Renal pelvis (tissue), 12 donors: ENCODE results near the gene SSC5D. TPM values are rescaled to one million over a fixed set of nuclear protein-coding genes. Genes with fewer than 3 reads are reported as not detected.
A peak's percentile ranks its signal among the peaks of the same experiment; 100 is the strongest.
"Not testable (repeated sequence)": the region's sequence is repeated elsewhere in the genome, so short reads cannot be mapped to it uniquely, and the experiment has no call there.

Source experiments
- DNase-seq: peaks from one replicate; pipeline ENCODE4 v3.0.0-alpha.2; 2013
- long read RNA-seq, 16 experiments: transcript quantifications; one replicate each; lab custom pipeline, GENCODE V29; 2026
- polyA plus RNA-seq, 3 donors: library from polyadenylated mRNA; unstranded; fragments of 120-200 nt; gene quantifications; one replicate each; pipeline ENCODE4 v1.2.1, GENCODE V29; 2013; ENCODE audit not compliant: insufficient read length in 3 of 3

The SSC5D gene
- polyA plus RNA-seq: 1 to 10 TPM; 1.6 to 4.1 (median 2.1) TPM
- long read RNA-seq, donor 1: 0 reads
- long read RNA-seq, donor 2: 0 reads
- long read RNA-seq, donor 3, partial matches to known transcripts: 0 of 1 reads
- long read RNA-seq, donor 3, other reads (novel, unspliced or antisense): 0 of 1 reads
- long read RNA-seq, donor 4: 0 reads
- long read RNA-seq, donor 5: 0 reads
- long read RNA-seq, donor 6: 0 reads
- long read RNA-seq, donor 7: 0 reads
- long read RNA-seq, donor 8: 0 reads
- long read RNA-seq, donor 9: 0 reads
- long read RNA-seq, donor 10: 0 reads
- long read RNA-seq, donor 11: 0 reads
- long read RNA-seq, donor 12: 0 reads
- long read RNA-seq, donor 13: 0 reads
- long read RNA-seq, donor 14: 0 reads
- long read RNA-seq, donor 15: 0 reads
- long read RNA-seq, donor 16: 0 reads

GRCh38 chr19:55487924-55488687, at the start of gene SSC5D:
Gene SSC5D, plus strand, starts transcription at chr19:55488436. Its CDS starts 154 bp downstream, at chr19:55488590.
- DNase-seq: no peak

GRCh38 chr19:55439052-55439451, 49.2 kb upstream of the SSC5D start:
- DNase-seq: no peak

GRCh38 chr19:55440411-55441105, 47.7 kb upstream of the SSC5D start:
- DNase-seq: no peak

GRCh38 chr19:55441319-55441691, 46.9 kb upstream of the SSC5D start:
- no peak for DNase-seq

- DNase-seq: no peak
These were observed 46.4 kb upstream of the SSC5D start for GRCh38 chr19:55441692-55442321.

- no peak for DNase-seq
These were observed 45.8 kb upstream of the SSC5D start for GRCh38 chr19:55442372-55442961.

GRCh38 chr19:55443045-55443823, 45.0 kb upstream of the SSC5D start, which contains the start of gene SHISA7:
Gene SHISA7, minus strand, starts transcription at chr19:55443300. Its CDS starts 437 bp downstream, at chr19:55442863.
- no peak for DNase-seq

- DNase-seq: no peak
These were observed 44.3 kb upstream of the SSC5D start for GRCh38 chr19:55443824-55444480.

GRCh38 chr19:55444646-55445045, 43.6 kb upstream of the SSC5D start:
- DNase-seq: no peak

GRCh38 chr19:55446060-55446459, 42.2 kb upstream of the SSC5D start:
- DNase-seq: no peak

GRCh38 chr19:55447421-55448174, 40.6 kb upstream of the SSC5D start:
- DNase-seq: no peak

- DNase-seq: not testable (repeated sequence)
These were observed 40.1 kb upstream of the SSC5D start for GRCh38 chr19:55448175-55448490.

GRCh38 chr19:55449469-55449868, 38.8 kb upstream of the SSC5D start:
- DNase-seq: no peak

- DNase-seq: no peak
These were observed 36.9 kb upstream of the SSC5D start for GRCh38 chr19:55451163-55451964.

- DNase-seq: no peak
These were observed 36.1 kb upstream of the SSC5D start for GRCh38 chr19:55451965-55452748.

- DNase-seq: peak; percentile 90
These were observed 35.4 kb upstream of the SSC5D start for GRCh38 chr19:55452749-55453346.

- no peak for DNase-seq
These were observed 34.5 kb upstream of the SSC5D start for GRCh38 chr19:55453511-55454260.
